Measurements from ENCODE around the gene PPCDC.

- TF ChIP-seq, protein P1, sequence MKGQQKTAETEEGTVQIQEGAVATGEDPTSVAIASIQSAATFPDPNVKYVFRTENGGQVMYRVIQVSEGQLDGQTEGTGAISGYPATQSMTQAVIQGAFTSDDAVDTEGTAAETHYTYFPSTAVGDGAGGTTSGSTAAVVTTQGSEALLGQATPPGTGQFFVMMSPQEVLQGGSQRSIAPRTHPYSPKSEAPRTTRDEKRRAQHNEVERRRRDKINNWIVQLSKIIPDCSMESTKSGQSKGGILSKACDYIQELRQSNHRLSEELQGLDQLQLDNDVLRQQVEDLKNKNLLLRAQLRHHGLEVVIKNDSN (IDR thresholded peaks at IDR 0.05; ENCODE audit: borderline replicate concordance, low read depth): no peak
- no peak for TF ChIP-seq MAX (IDR thresholded peaks at IDR 0.05; ENCODE audit: low read depth)
- no peak for TF ChIP-seq MXI1 (IDR thresholded peaks at IDR 0.05; ENCODE audit: low read depth, low read length)
- TF ChIP-seq POLR2AphosphoS5 (IDR thresholded peaks at IDR 0.05; ENCODE audit: low read depth, low read length): no peak
- no peak for TF ChIP-seq CTCF (IDR thresholded peaks at IDR 0.05)
- TF ChIP-seq, protein P2, sequence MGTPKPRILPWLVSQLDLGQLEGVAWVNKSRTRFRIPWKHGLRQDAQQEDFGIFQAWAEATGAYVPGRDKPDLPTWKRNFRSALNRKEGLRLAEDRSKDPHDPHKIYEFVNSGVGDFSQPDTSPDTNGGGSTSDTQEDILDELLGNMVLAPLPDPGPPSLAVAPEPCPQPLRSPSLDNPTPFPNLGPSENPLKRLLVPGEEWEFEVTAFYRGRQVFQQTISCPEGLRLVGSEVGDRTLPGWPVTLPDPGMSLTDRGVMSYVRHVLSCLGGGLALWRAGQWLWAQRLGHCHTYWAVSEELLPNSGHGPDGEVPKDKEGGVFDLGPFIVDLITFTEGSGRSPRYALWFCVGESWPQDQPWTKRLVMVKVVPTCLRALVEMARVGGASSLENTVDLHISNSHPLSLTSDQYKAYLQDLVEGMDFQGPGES (IDR thresholded peaks at IDR 0.05; ENCODE audit: low read depth, low read length): no peak
- TF ChIP-seq SIN3A (IDR thresholded peaks at IDR 0.05; ENCODE audit: borderline replicate concordance, low read depth, low read length): no peak
- no peak for TF ChIP-seq EP300 (IDR thresholded peaks at IDR 0.05; ENCODE audit: borderline replicate concordance in 1 of 2, low read depth in 1 of 2, low read length in 1 of 2)
- no peak for TF ChIP-seq TEAD4 (IDR thresholded peaks at IDR 0.05; ENCODE audit: borderline replicate concordance, insufficient read depth)
Observed at GRCh38 chr15:75022783-75023180, 608 bp upstream of the PPCDC start.
